HepG2 (cell line): ENCODE data around the gene RBM8A. TPM values are rescaled to one million over a fixed set of nuclear protein-coding genes. Genes with fewer than 3 reads are reported as not detected.

Experiments used
- ARNT2 ChIP-seq: sonication (generic); formaldehyde crosslinking; IDR thresholded peaks from 2 replicates; pipeline ENCODE4 v1.8.0; 2022; ENCODE audit warnings: mild to moderate bottlenecking, low read depth, missing genetic modification reagents, moderate library complexity
- HDAC1 ChIP-seq: sonication (generic); formaldehyde crosslinking; IDR thresholded peaks from 2 replicates; pipeline ENCODE4 v1.5.1; 2020; ENCODE audit warnings: mild to moderate bottlenecking, missing genetic modification reagents
- KDM5A ChIP-seq: fragments of 200-600 bp; sonication (generic); IDR thresholded peaks from 2 replicates; pipeline ENCODE4 v1.7.0; 2018; ENCODE audit warnings: antibody characterized with exemption, mild to moderate bottlenecking, low read length, borderline replicate concordance
- KMT2B ChIP-seq: IDR thresholded peaks from 2 replicates; pipeline ENCODE4 v1.6.1; 2016; ENCODE audit warnings: missing genetic modification reagents, missing compliant biosample characterization
- MED1 ChIP-seq: sonication (generic); formaldehyde crosslinking; IDR thresholded peaks from 2 replicates; pipeline ENCODE4 v1.4.0; 2020; ENCODE audit warnings: missing genetic modification reagents
- NR2F1 ChIP-seq, 2 experiments: fragments of 450-650 bp in 1 of 2; formaldehyde crosslinking in 1 of 2; IDR thresholded peaks; 2 replicates each; pipeline versions ENCODE4 v1.5.0 to v1.6.1; 2016 to 2020; ENCODE audit warnings: mild to moderate bottlenecking in 1 of 2, missing compliant biosample characterization in 1 of 2, missing genetic modification reagents in 1 of 2, moderate library complexity in 1 of 2
- PRDM15 ChIP-seq: sonication (generic); formaldehyde crosslinking; IDR thresholded peaks from 2 replicates; pipeline ENCODE4 v1.4.0; 2020; ENCODE audit warnings: missing genetic modification reagents
- PRMT3 ChIP-seq: sonication (generic); formaldehyde crosslinking; IDR thresholded peaks from 2 replicates; pipeline ENCODE4 v1.8.1; 2022; ENCODE audit warnings: low read depth, mild to moderate bottlenecking, moderate library complexity, missing genetic modification reagents, borderline replicate concordance
- RCOR2 ChIP-seq: IDR thresholded peaks from 2 replicates; pipeline ENCODE4 v1.6.1; 2016; ENCODE audit warnings: missing biosample characterization, missing genetic modification reagents
- SIN3A ChIP-seq: IDR thresholded peaks from 2 replicates; pipeline ENCODE4 v1.6.1; 2011; ENCODE audit warnings: low read depth, mild to moderate bottlenecking, control low read depth, low read length, borderline replicate concordance
- SKIL ChIP-seq: sonication (generic); formaldehyde crosslinking; IDR thresholded peaks from 2 replicates; pipeline ENCODE4 v1.8.0; 2022; ENCODE audit warnings: missing genetic modification reagents, mild to moderate bottlenecking, moderate library complexity, borderline replicate concordance
- ZBTB49 ChIP-seq: sonication (generic); formaldehyde crosslinking; IDR thresholded peaks from 2 replicates; pipeline ENCODE4 v1.4.0; 2020; ENCODE audit warnings: missing genetic modification reagents, borderline replicate concordance
- ZNF232 ChIP-seq: sonication (generic); formaldehyde crosslinking; IDR thresholded peaks from 2 replicates; pipeline ENCODE4 v1.4.0; 2020; ENCODE audit warnings: missing genetic modification reagents, borderline replicate concordance
- ZNF333 ChIP-seq: sonication (generic); formaldehyde crosslinking; IDR thresholded peaks from 2 replicates; pipeline ENCODE4 v1.4.0; 2020; ENCODE audit warnings: mild to moderate bottlenecking, missing genetic modification reagents, borderline replicate concordance
- ZNF672 ChIP-seq: sonication (generic); formaldehyde crosslinking; IDR thresholded peaks from 2 replicates; pipeline ENCODE4 v1.8.1; 2022; ENCODE audit warnings: missing genetic modification reagents
- ZNF766 ChIP-seq: sonication (generic); formaldehyde crosslinking; IDR thresholded peaks from 2 replicates; pipeline ENCODE4 v1.5.0; 2020; ENCODE audit warnings: missing genetic modification reagents, borderline replicate concordance
- ZNF776 ChIP-seq: sonication (generic); formaldehyde crosslinking; IDR thresholded peaks from 2 replicates; pipeline ENCODE4 v1.4.0; 2020; ENCODE audit warnings: mild to moderate bottlenecking, missing genetic modification reagents
- ZNF781 ChIP-seq: sonication (generic); formaldehyde crosslinking; IDR thresholded peaks from 2 replicates; pipeline ENCODE4 v1.5.1; 2020; ENCODE audit warnings: borderline replicate concordance, mild to moderate bottlenecking, missing genetic modification reagents; ENCODE audit errors: not compliant biosample characterization
- polyA plus RNA-seq, 8 experiments: library from polyadenylated mRNA; depleted of rRNA in 3 of 8; stranded (reverse) in 7 of 8; unstranded in 1 of 8; fragments of >200 nt; fragmentation: Illumina TruSeq in 4 of 8; extraction: Trizol in 4 of 8; gene quantifications; 2 replicates each; pipeline versions ENCODE4 v1.2.1 to v1.2.3, GENCODE V29; 2011 to 2016; ENCODE audit warnings: low read depth in 4 of 8, missing spikeins in 1 of 8, mixed read lengths in 1 of 8; ENCODE audit not compliant: insufficient read depth in 1 of 8
- total RNA-seq, 5 experiments: library from RNA; depleted of rRNA; stranded (reverse); fragments of >200 nt; fragmentation: Illumina TruSeq; extraction: Trizol; gene quantifications; 2 replicates each; pipeline ENCODE4 v1.2.3, GENCODE V29; 2016; ENCODE audit warnings: low read depth in 1 of 5

RBM8A gene
- total and polyA plus RNA-seq, 2 of the 13 experiments (the other 11 are each of a cell fraction or from before 2014, with no cell fraction given) = 106 to 162 TPM

GRCh38 chr1:145918144-145918991 lies 8.9 kb downstream of the RBM8A start, which contains the start of gene PEX11B (continued):
- 0 out of 2 replicates have a peak, but pooled peaks have one; percentile 32 for TF ChIP-seq PRDM15 (CRISPR knock-in tag)
- TF ChIP-seq ZNF333 = no peak
- 0 out of 2 replicates have a peak, but pooled peaks have one; percentile 51 for TF ChIP-seq ARNT2 (CRISPR knock-in tag)
- TF ChIP-seq ZNF672 (CRISPR knock-in tag) = peak; percentile 97
- no peak for TF ChIP-seq ZNF766 (CRISPR knock-in tag)
- TF ChIP-seq ZBTB49 (CRISPR knock-in tag) = no peak
- no peak; the same call in 1 of the 2 replicates for TF ChIP-seq SKIL (CRISPR knock-in tag)
- TF ChIP-seq HDAC1 = peak; percentile 72
- TF ChIP-seq ZNF781 (CRISPR knock-in tag) = peak; percentile 34
- TF ChIP-seq ZNF776 (CRISPR knock-in tag) = peak; percentile 29; the same call in 1 of the 2 replicates
- TF ChIP-seq RCOR2 (CRISPR knock-in tag) = 0 out of 2 replicates have a peak, but pooled peaks have one; percentile 15
- peak in 1 of 2 experiments; percentile 34; a peak in 1 of 4 replicates for TF ChIP-seq NR2F1 (CRISPR knock-in tag; IDR thresholded peaks at IDR 0.05)
- TF ChIP-seq ZNF232 (CRISPR knock-in tag) = 0 out of 2 replicates have a peak, but pooled peaks have one; percentile 34
- TF ChIP-seq SIN3A = peak; percentile 60; the same call in 1 of the 2 replicates
- TF ChIP-seq KMT2B (CRISPR knock-in tag) = peak; percentile 82
- TF ChIP-seq KDM5A = peak; percentile 89
- no peak for TF ChIP-seq PRMT3
- TF ChIP-seq MED1 (CRISPR knock-in tag) = peak; percentile 36
